NCI-H2107 (cell line): Measurements from ENCODE around the gene FGL2.
"Not testable (repeated sequence)": the region's sequence is repeated elsewhere in the genome, so short reads cannot be mapped to it uniquely, and the experiment has no call there.

Source experiments
- DNase-seq: peaks from one replicate; lab custom pipeline; 2025; lab: John Stamatoyannopoulos, UW

FGL2 gene

DNA sequence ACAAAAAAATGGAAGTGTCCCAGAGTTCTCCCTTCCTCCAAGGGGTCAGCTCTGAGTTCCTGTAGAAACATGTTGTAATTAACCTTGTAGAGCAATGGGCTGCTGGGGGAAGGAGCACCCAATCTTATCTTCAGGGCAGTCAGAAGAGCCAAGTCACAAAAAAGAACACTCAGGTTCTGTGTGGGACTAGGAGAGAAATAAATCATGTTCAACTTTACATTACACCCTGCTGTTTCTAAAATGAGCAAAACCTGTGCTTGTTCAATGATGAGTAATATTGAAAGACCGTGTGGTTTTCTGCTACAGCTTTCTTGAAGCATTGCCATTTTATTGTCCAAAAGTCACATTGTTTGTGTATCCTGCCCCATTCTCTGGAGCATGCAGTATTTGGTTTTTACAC lies 42.6 kb downstream of the FGL2 start:
- not testable (repeated sequence) for DNase-seq

DNA sequence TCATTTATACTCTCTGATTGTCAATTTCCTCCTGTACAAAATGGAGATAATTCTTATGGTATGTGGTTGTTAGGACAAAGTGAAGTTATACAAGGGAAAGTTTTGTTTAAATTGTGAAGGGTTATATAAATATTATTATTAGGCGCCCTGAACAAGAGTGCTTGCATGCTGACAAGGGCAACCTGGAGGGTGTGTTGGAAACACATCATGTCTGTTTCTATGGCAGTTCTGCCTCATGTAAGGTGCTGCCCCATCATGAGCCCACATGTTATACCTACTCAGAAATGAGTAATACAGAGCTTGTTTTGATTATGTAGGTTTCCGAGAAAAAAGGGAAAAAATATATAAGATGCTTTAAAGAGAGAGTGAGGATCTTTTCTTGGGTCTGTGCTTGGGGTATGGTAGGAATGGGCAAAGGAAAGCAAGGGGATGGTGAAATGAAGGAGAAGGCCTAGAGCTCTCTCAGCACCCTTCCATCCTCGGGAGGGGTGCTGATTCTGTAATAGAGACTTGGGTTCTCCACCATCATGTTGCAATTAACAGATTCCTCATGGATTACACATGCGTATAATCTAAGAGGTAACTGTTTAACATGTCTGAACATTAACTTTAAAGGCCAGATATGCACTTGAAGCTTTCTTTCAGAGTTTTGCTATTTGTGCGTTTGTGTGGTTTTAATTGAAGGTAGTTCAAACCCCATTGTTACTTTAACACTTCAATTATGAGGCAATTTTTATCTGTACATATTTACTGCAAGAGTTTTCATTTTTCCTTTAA lies 43.8 kb downstream of the FGL2 start:
- DNase-seq = not testable (repeated sequence)

DNA sequence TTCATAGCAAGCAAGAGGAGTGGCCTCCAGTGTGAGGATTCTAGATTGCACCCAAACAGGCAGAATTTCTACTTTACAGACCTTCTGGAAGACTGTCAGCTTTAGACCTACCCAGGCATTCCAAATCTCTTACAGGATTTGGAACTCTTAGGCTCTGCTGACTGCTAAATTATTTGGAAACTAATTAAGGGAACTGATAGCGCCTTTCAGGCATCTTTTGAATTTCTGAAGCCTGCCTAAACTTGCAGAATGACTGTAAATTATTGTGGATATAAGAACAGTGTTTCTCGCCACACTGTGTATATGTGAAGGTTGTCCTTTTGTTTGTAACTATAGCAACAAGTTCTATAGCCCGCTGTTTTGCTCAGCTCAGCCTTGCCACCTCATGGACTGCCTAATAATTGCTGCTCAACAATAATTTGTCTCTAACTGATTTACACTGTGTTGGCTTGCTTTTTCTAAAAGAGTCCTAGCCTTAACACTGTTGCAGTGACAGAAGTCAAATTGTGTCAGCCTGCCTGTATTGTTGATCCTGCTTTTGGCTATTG lies 44.6 kb downstream of the FGL2 start:
- not testable (repeated sequence) for DNase-seq

DNA sequence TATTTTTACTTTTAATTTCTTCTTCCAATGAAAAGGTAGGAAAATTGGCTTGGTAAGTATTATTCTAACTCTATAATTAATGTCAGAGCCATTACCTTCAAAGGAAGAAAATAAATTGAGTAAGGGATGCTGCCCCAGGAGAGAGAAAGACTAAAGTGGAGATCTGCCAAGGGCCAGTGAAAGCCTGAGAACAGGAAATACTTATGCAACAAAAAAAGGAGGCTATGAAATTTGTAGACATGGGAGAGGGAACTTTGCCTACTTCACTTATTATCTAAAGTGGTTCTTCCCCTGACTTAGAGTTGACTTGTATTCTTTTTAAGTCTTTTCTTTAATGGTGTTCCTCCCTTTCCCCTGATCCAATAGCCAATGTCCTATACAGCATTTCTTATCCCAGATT lies 47.4 kb downstream of the FGL2 start:
- not testable (repeated sequence) for DNase-seq
